ENCODE results near the gene RABGGTB.
"Not testable (repeated sequence)": the region's sequence is repeated elsewhere in the genome, so short reads cannot be mapped to it uniquely, and the experiment has no call there.

Gene RABGGTB

GRCh38 chr1:75785983-75786853 is at the start of gene RABGGTB:
RABGGTB (plus strand) TSS chr1:75786256; CDS start chr1:75786272, 16 bp downstream.
- peak; percentile 93 for DNase-seq

DNA sequence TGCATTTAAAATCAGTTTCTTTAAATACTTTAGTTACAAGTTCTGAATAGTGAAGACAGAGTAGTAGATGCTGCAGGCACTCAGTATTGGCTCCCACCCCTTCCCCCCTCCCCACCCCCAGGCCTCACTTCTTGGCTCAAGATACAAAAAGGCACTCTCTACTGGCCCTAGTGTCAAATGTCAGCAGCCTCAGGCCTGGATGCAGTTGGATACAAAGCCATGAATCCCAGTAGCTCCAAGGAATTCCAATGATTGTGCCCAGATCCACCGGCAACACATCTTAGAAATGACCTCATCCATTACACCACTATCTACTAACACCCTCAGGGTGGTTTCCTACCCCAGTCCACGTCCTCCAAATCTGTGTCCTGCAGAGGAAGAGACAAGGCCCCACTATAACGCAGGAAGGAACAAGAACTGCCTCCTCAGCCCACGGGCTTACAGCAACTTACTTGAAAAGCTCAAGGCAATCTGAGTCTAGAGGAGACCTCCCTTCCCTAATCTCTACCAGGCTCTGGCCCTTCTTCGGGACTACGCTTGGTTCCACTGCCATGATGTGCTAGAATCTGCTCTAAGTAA is 43.9 kb upstream of the RABGGTB start:
- no peak for DNase-seq

- DNase-seq = no peak
Measured at GRCh38 chr1:75745276-75745675, 40.8 kb upstream of the RABGGTB start.

GRCh38 chr1:75757210-75757609 is 28.8 kb upstream of the RABGGTB start:
- DNase-seq = not testable (repeated sequence)

DNA sequence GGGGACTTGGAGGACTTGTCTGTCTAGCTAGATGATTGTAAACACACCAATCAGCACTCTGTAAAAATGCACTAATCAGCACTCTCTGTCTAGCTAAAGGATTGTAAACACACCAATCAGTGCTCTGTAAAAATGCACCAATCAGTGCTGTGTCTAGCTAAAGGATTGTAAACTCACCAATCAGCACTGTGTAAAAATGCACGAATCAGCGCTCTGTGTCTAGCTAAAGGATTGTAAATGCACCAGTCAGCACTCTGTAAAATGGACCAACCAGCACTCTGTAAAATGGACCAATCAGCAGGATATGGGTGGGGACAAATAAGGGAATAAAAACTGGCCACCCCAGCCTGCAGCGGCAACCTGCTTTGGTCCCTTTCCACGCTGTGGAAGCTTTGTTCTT is 27.5 kb upstream of the RABGGTB start:
- DNase-seq = not testable (repeated sequence)

DNA sequence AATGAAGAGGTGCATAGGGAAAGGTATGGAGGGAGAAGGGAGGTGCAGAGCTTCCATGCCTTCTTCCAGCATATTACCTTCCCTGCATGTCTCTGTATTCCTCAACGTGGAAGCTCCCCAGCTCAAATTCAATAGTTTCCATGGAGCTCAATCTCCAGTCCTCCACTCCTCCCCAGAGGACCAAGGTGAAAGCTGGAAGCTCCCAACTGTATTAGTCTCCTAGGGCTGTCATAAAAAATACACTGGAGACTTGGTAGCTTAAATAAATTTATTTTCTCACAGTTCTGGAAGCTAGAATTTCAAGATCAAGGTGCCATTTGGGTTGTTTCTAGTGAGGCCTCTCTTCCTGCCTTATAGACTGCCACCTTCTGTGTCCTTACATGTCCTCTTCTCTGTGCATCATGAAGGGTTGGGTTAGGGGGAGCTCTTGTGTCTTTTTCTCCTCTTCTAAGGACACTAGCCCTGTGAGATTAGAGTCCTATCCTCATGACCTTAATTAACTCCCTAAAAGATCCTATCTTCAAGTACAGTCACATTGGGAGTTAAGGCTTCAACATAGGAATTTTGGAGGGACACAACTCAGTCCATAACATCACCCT is 21.9 kb upstream of the RABGGTB start:
- DNase-seq = no peak

DNA sequence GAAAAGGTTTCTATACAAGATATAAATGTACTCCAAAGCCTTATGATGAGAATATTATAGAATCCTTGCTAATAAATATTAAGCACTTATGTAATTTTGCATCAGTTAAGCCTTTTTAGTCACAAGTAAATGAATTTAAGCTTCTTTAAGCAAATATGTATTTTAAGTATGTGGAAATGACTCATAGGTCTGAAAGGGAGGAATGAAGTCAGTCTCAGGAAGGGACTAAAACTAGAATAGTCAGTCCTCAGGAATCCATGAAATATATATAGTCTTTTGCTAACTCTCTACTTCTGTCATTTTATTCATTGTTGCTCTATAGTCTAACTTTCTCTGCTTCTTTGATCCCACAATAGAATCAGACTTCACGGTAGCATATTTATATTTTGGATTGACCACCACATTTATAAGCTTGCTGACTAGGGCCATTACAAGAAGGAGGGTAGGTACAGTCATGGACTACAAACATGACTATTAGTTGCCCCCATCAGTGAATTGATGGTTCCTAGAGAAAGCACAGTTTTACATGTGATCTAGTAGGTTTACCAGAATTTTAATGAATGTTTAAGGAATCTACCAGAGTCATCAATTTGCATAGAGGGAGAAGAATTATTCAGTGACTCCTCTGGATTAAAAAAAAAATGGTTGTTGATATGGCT is 20.2 kb upstream of the RABGGTB start:
- no peak for DNase-seq

GRCh38 chr1:75768016-75768415 is 18.0 kb upstream of the RABGGTB start:
- no peak for DNase-seq

- DNase-seq = no peak
Measured at GRCh38 chr1:75770761-75771160, 15.3 kb upstream of the RABGGTB start.

DNA sequence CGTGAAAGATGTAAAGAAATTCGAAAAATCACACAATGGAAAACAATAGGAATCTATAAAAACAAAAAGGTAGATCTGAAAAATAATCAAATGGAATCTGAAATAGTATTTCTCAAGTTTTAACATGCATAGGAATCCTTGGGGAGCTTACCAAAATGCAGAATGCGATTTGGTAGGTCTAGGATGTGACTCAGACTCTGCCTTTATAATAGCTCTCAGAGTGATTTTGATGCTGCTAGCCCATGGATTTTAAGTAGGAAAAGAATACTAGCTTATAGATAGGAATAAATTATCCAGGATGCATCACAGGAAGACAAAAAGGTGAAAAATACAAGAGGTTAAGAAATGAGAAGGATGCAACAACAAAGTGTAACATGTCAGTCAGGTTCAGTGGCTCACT is 14.1 kb upstream of the RABGGTB start:
- DNase-seq = no peak

DNA sequence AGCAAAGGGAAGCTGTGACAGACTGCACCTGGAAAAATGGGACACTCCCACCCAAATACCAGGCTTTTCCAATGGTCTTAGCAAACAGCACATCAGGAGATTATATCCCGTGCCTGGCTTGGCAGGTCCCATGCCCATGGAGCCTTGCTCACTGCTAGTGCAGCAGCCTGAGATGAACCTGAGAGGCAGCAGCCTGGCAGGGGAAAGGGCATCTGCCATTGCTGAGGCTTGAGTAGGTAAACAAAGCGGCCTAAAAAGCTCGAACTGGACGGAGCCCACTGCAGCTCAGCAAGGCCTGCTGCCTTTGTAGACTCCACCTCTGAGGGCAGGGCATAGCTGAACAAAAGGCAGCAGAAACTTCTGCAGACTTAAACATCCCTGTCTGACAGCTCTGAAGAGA is 8.2 kb upstream of the RABGGTB start:
- DNase-seq = not testable (repeated sequence)

GRCh38 chr1:75778694-75779093 is 7.4 kb upstream of the RABGGTB start:
- not testable (repeated sequence) for DNase-seq

- DNase-seq = not testable (repeated sequence)
Measured at GRCh38 chr1:75780183-75780582, 5.9 kb upstream of the RABGGTB start.

DNA sequence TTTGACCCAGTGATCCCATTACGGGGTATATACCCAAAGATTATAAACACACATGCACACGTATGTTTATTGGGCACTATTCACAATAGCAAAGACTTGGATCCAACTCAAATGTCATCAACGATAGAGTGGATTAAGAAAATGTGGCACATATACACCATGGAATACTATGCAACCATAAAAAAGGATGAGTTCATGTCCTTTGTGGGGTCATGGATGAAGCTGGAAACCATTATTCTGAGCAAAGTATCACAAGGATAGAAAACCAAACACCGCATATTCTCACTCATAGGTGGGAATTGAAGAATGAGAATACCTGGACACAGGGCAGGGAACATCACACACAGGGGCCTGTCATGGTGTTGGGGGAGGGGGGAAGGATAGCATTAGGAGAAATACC is 2.1 kb upstream of the RABGGTB start:
- DNase-seq = not testable (repeated sequence)

- DNase-seq = no peak
Measured at GRCh38 chr1:75785320-75785982, 605 bp upstream of the RABGGTB start.

DNA sequence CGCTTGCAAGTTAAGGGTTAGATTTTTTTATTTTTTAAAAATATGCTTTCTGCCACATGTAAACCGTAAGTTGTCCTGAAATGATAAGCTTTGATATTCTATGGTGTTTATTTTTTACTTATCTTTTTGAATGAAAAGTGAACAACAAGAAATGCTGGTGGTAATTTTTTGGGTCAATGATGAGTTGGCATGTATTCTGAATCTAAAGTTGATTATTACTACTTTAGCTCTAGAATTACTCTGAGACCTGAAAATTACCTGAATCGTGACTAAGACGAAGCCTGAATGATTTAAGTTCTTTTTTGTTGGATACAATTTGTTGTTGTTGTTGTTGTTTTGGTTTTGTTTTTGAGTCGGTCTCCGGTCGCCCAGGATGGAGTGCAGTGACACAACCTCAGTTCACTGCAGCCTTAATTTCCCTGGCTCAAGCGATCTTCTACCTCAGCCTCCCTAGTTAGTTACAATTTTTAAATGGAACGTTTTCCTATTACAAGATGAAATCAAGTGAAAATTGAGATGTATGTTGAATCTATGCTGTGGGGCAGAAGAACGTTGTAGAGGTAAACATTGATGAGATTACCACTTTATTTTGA is 941 bp downstream of the RABGGTB start:
- DNase-seq = no peak

GRCh38 chr1:75787524-75787923 is 1.5 kb downstream of the RABGGTB start:
- DNase-seq = no peak

DNA sequence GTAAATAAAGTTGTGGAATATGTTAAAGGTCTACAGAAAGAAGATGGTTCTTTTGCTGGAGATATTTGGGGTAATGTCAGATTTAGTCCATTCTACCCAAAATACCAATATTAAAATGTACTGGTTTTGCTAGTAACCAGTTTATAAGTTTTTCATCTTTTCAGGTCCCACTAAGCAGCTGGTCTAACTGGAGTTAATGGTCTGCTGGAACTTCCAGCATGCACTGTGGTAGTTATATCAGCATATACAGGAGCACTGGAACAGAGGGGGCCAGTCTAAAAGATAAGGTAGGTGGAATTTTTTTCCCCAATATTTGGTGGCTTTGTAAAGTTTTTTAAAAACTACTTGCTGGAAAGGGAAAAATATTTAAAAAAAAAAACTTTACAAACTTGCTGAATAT is 3.9 kb downstream of the RABGGTB start:
- no peak for DNase-seq

DNA sequence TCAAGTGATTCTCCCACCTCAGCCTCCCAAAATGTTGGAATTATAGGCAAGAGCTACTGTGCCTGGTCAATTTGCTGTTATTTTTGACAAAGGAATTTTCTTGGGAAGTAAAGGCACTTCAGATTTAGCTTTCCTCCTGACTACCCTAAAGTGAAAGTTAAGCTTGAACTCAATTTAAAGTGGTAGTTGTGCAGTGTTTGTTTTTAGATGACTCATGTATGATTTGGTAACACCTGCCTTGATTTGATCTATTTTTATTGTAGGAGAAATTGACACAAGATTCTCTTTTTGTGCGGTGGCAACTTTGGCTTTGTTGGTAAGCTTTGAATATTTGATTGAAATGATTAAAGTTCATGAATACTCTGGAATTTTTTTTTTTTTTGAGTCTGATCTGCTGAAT is 5.0 kb downstream of the RABGGTB start:
- no peak for DNase-seq

DNA sequence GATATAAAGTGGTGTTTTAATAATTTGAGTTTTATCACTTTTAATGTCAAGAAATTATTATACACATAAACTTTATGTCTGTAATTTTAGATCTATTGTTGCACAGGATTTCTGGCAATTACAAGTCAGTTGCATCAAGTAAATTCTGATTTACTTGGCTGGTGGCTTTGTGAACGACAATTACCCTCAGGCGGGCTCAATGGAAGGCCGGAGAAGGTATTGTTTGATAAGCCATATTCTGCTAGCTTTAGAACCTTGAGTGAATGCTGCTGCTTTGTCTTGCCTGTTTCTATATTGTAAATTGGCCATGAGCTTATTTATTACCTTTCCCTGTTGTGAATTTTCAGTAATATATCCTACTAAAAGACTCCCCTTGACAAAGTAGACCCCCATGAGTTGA is 6.0 kb downstream of the RABGGTB start:
- DNase-seq = no peak

DNA sequence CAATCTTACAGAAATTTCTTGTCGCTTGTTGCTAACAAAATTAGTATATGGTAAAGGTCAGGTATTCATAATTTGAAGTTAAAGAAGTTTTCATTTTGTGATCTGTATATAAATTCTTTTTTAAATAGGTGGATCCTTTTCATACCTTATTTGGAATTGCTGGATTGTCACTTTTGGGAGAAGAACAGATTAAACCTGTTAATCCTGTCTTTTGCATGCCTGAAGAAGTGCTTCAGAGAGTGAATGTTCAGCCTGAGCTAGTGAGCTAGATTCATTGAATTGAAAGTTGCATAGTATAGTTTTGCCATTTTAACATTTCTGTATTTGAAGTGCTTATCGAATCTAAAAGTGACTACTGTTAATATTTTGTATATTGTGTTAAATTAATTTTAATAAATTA is 8.3 kb downstream of the RABGGTB start:
- no peak for DNase-seq

- no peak for DNase-seq
Measured at GRCh38 chr1:75795703-75796193, 9.7 kb downstream of the RABGGTB start.

Measured in activated CD4-positive, alpha-beta T cell treated with anti-CD3 and anti-CD28 coated beads, Interleukin-2, amount 50 U/mL, for 1 hour (primary cell).